ENCODE measurements around the gene PLAU. TPM values are rescaled to one million over a fixed set of nuclear protein-coding genes. Genes with fewer than 3 reads are reported as not detected.

Gene PLAU
- total RNA-seq, 2 experiments from 2014 or later: 0.16 TPM; not detected in 1

GRCh38 chr10:73868655-73869195, 42.2 kb upstream of the PLAU start:
- CTCF ChIA-PET: interaction anchor here (1.0 to 9.7 kb wide), 4 partner anchors 9 to 19 kb away, joined by 3 to 80 read pairs (median 5); no protein-coding TSS in a partner anchor
- H3K27me3 Mint-ChIP-seq: no peaks in the 10 kb centered on the region
- peaks cover 78% of the 10 kb centered on the region for H3K4me1 Mint-ChIP-seq
- H3K27ac Mint-ChIP-seq: peak overlapping the region; percentile 34
- intact Hi-C loops (cut with DNase I, micrococcal nuclease): loop anchor here in 1 of 2 experiments (1.0 kb wide), 1 partner anchor 7 kb away; no protein-coding TSS in a partner anchor
- no peak overlapping the region for H3K4me3 Mint-ChIP-seq
- H3K36me3 Mint-ChIP-seq (ENCODE audit: low read depth): peaks cover 15% of the 10 kb centered on the region
- POLR2A ChIA-PET: no interaction called here
- H3K9me3 Mint-ChIP-seq (ENCODE audit: low read depth): no peaks in the 10 kb centered on the region
- DNase-seq (no peak), ATAC-seq (no peak)

GRCh38 chr10:73871295-73872189, 39.4 kb upstream of the PLAU start:
- Mint-ChIP-seq H3K4me1 (peaks cover 65% of the 10 kb centered on the region), H3K36me3 (ENCODE audit: low read depth) (peaks cover 4% of the 10 kb centered on the region), H3K9me3 (ENCODE audit: low read depth) (no peaks in the 10 kb centered on the region), H3K27ac (peak overlapping the region; percentile 2), H3K4me3 (no peak overlapping the region), H3K27me3 (no peaks in the 10 kb centered on the region)
- ATAC-seq: no peak
- ChIA-PET POLR2A (interaction anchor here (1.1 kb wide), 1 partner anchor 10 kb away, joined by 5 read pairs; no protein-coding TSS in a partner anchor), CTCF (interaction anchor here (1.0 to 1.3 kb wide), 3 partner anchors 10 to 22 kb away, joined by 3 to 5 read pairs (median 4); no protein-coding TSS in a partner anchor)
- no peak for DNase-seq
- intact Hi-C loops (cut with DNase I, micrococcal nuclease): loop anchor here in 1 of 2 experiments (10.0 kb wide), 1 partner anchor 617 kb away; the partner anchor contains the start of gene MRPS16

- peaks cover 4% of the 10 kb centered on the region for H3K36me3 Mint-ChIP-seq (ENCODE audit: low read depth)
- H3K4me3 Mint-ChIP-seq: peak overlapping the region; percentile 74
- POLR2A ChIA-PET: interaction anchor here (1.1 kb wide), 1 partner anchor 11 kb away, joined by 5 read pairs; no protein-coding TSS in a partner anchor
- H3K9me3 Mint-ChIP-seq (ENCODE audit: low read depth): no peaks in the 10 kb centered on the region
- H3K4me1 Mint-ChIP-seq: peaks cover 66% of the 10 kb centered on the region
- ATAC-seq (no peak), DNase-seq (no peak)
- no peaks in the 10 kb centered on the region for H3K27me3 Mint-ChIP-seq
- CTCF ChIA-PET: interaction anchor here (1.0 to 1.3 kb wide), 3 partner anchors 10 to 22 kb away, joined by 3 to 5 read pairs (median 4); no protein-coding TSS in a partner anchor
- intact Hi-C loops (cut with DNase I, micrococcal nuclease): loop anchor here in 1 of 2 experiments (10.0 kb wide), 1 partner anchor 617 kb away; the partner anchor contains the start of gene MRPS16
- H3K27ac Mint-ChIP-seq: peak overlapping the region; percentile 12
Measured at GRCh38 chr10:73872190-73872710, 38.7 kb upstream of the PLAU start.

- peak overlapping the region; percentile 74 for H3K4me3 Mint-ChIP-seq
- POLR2A ChIA-PET: interaction anchor here (0.5 to 1.6 kb wide), 3 partner anchors 12 to 257 kb away, joined by 4 to 6 read pairs (median 5); no protein-coding TSS in a partner anchor
- CTCF ChIA-PET: interaction anchor here (1.1 to 19.7 kb wide), 3 partner anchors 11 to 31 kb away, joined by 3 to 456 read pairs (median 6); no protein-coding TSS in a partner anchor
- H3K27me3 Mint-ChIP-seq: no peaks in the 10 kb centered on the region
- DNase-seq (no peak), ATAC-seq (no peak)
- H3K9me3 Mint-ChIP-seq (ENCODE audit: low read depth): no peaks in the 10 kb centered on the region
- peaks cover 66% of the 10 kb centered on the region for H3K4me1 Mint-ChIP-seq
- H3K36me3 Mint-ChIP-seq (ENCODE audit: low read depth): peaks cover 4% of the 10 kb centered on the region
- intact Hi-C loops (cut with DNase I, micrococcal nuclease): loop anchor here in 1 of 2 experiments (1.0 to 10.0 kb wide), 2 partner anchors 8 to 618 kb away; partner anchors contain the start of gene MRPS16
- H3K27ac Mint-ChIP-seq: peak overlapping the region; percentile 58
Measured at GRCh38 chr10:73873142-73873837, 37.6 kb upstream of the PLAU start.

- H3K4me1 Mint-ChIP-seq: peaks cover 61% of the 10 kb centered on the region
- H3K4me3 Mint-ChIP-seq: peak overlapping the region; percentile 72
- DNase-seq: peak; percentile 33
- H3K9me3 Mint-ChIP-seq (ENCODE audit: low read depth): no peaks in the 10 kb centered on the region
- no peaks in the 10 kb centered on the region for H3K27me3 Mint-ChIP-seq
- peaks cover 4% of the 10 kb centered on the region for H3K36me3 Mint-ChIP-seq (ENCODE audit: low read depth)
- ATAC-seq: no peak
- POLR2A ChIA-PET: interaction anchor here (1.6 kb wide), 1 partner anchor 16 kb away, joined by 6 read pairs; no protein-coding TSS in a partner anchor
- no peak overlapping the region for H3K27ac Mint-ChIP-seq
- CTCF ChIA-PET: interaction anchor here (1.3 to 19.7 kb wide), 3 partner anchors 12 to 68 kb away, joined by 6 to 456 read pairs (median 89); no protein-coding TSS in a partner anchor
- intact Hi-C loops (cut with DNase I, micrococcal nuclease): loop anchor here in 1 of 2 experiments (1.0 to 10.0 kb wide), 7 partner anchors 9 to 1360 kb away; partner anchors contain the start of genes KAT6B, MRPS16, NDST2 and SAMD8
Measured at GRCh38 chr10:73873838-73874215, 37.1 kb upstream of the PLAU start.

GRCh38 chr10:73874267-73875138, 36.4 kb upstream of the PLAU start, which contains the start of gene CAMK2G:
CAMK2G (minus strand) TSS chr10:73874555; CDS start chr10:73874461, 94 bp downstream.
- Mint-ChIP-seq H3K27ac (peak within 1 kb of the TSS; percentile 81), H3K4me3 (peak within 1 kb of the TSS; percentile 74), H3K27me3 (no peaks in the 10 kb centered on the region), H3K4me1 (peaks cover 67% of the 10 kb centered on the region), H3K36me3 (ENCODE audit: low read depth) (peaks cover 4% of the 10 kb centered on the region), H3K9me3 (ENCODE audit: low read depth) (no peaks in the 10 kb centered on the region)
- intact Hi-C loops (cut with DNase I, micrococcal nuclease): loop anchor here (1.0 to 10.0 kb wide), 11 partner anchors 17 to 1360 kb away; partner anchors contain the start of genes AP3M1 (in 1 of the 2), KAT6B (in 1 of the 2), MRPS16 (in 1 of the 2) and NDST2 (in 1 of the 2)
- POLR2A ChIA-PET: interaction anchor here (0.5 to 1.6 kb wide), 5 partner anchors 11 to 1601 kb away, joined by 3 to 6 read pairs (median 4); no protein-coding TSS in a partner anchor
- peak; percentile 92 for DNase-seq
- CTCF ChIA-PET: interaction anchor here (0.6 to 19.7 kb wide), 4 partner anchors 13 to 339 kb away, joined by 3 to 456 read pairs (median 48); no protein-coding TSS in a partner anchor
- ATAC-seq: peak; percentile 87

GRCh38 chr10:73875139-73875475, 35.8 kb upstream of the PLAU start:
- H3K4me1 Mint-ChIP-seq: peaks cover 72% of the 10 kb centered on the region
- no peaks in the 10 kb centered on the region for H3K27me3 Mint-ChIP-seq
- DNase-seq (no peak), ATAC-seq (peak; percentile 40)
- H3K36me3 Mint-ChIP-seq (ENCODE audit: low read depth): peaks cover 4% of the 10 kb centered on the region
- ChIA-PET POLR2A (interaction anchor here (0.6 to 1.4 kb wide), 3 partner anchors 12 to 1602 kb away, joined by 3 to 4 read pairs (median 4); no protein-coding TSS in a partner anchor), CTCF (interaction anchor here (0.6 to 19.7 kb wide), 5 partner anchors 14 to 338 kb away, joined by 3 to 456 read pairs (median 4); no protein-coding TSS in a partner anchor)
- intact Hi-C loops (cut with DNase I, micrococcal nuclease): loop anchor here (1.0 to 10.0 kb wide), 7 partner anchors 26 to 1236 kb away; partner anchors contain the start of genes AP3M1 (in 1 of the 2), MRPS16 (in 1 of the 2), PPP3CB (in 1 of the 2) and SAMD8 (in 1 of the 2)
- peak overlapping the region; percentile 72 for H3K4me3 Mint-ChIP-seq
- no peaks in the 10 kb centered on the region for H3K9me3 Mint-ChIP-seq (ENCODE audit: low read depth)
- peak overlapping the region; percentile 81 for H3K27ac Mint-ChIP-seq

GRCh38 chr10:73876157-73876556, 34.8 kb upstream of the PLAU start:
- ChIA-PET CTCF (interaction anchor here (1.1 to 19.7 kb wide), 4 partner anchors 10 to 65 kb away, joined by 4 to 456 read pairs (median 84); no protein-coding TSS in a partner anchor), POLR2A (no interaction called here)
- Mint-ChIP-seq H3K9me3 (ENCODE audit: low read depth) (no peaks in the 10 kb centered on the region), H3K36me3 (ENCODE audit: low read depth) (no peaks in the 10 kb centered on the region), H3K4me1 (peaks cover 65% of the 10 kb centered on the region), H3K27ac (peak overlapping the region; percentile 17), H3K4me3 (no peak overlapping the region), H3K27me3 (no peaks in the 10 kb centered on the region)
- DNase-seq: no peak
- no peak for ATAC-seq
- intact Hi-C loops (cut with DNase I, micrococcal nuclease): loop anchor here in 1 of 2 experiments (5.0 to 10.0 kb wide), 3 partner anchors 379 to 716 kb away; partner anchors contain the start of genes MRPS16 and PPP3CB

- peaks cover 62% of the 10 kb centered on the region for H3K4me1 Mint-ChIP-seq
- ATAC-seq (no peak), DNase-seq (no peak)
- H3K9me3 Mint-ChIP-seq (ENCODE audit: low read depth): no peaks in the 10 kb centered on the region
- H3K27me3 Mint-ChIP-seq: no peaks in the 10 kb centered on the region
- POLR2A ChIA-PET: interaction anchor here (0.7 kb wide), 2 partner anchors 15 to 27 kb away, joined by 3 to 5 read pairs; no protein-coding TSS in a partner anchor
- H3K27ac Mint-ChIP-seq: peak overlapping the region; percentile 17
- CTCF ChIA-PET: interaction anchor here (0.6 to 19.7 kb wide), 6 partner anchors 10 to 314 kb away, joined by 3 to 456 read pairs (median 42); partner anchors contain the start of gene CHCHD1
- intact Hi-C loops (cut with DNase I, micrococcal nuclease): loop anchor here in 1 of 2 experiments (5.0 to 10.0 kb wide), 3 partner anchors 379 to 716 kb away; partner anchors contain the start of genes MRPS16 and PPP3CB
- no peaks in the 10 kb centered on the region for H3K36me3 Mint-ChIP-seq (ENCODE audit: low read depth)
- H3K4me3 Mint-ChIP-seq: no peak overlapping the region
Measured at GRCh38 chr10:73876566-73876965, 34.4 kb upstream of the PLAU start.

All from activated CD4-positive, alpha-beta T cell treated with anti-CD3 and anti-CD28 coated beads for 36 hours (primary cell).